ENCODE results near the gene EPHA5. TPM values are rescaled to one million over a fixed set of nuclear protein-coding genes. Genes with fewer than 3 reads are reported as not detected.
"Not testable (repeated sequence)": the region's sequence is repeated elsewhere in the genome, so short reads cannot be mapped to it uniquely, and the experiment has no call there.

Gene EPHA5
- total and polyA plus RNA-seq, 2 donors: 0.05 TPM

- Histone ChIP-seq H3K36me3 (ENCODE audit: control insufficient read depth in 2 of 2, insufficient read depth in 2 of 2, low read length in 1 of 2) (no peaks in the 10 kb centered on the region), H3K27ac (ENCODE audit: low read depth in 1 of 2, low read length in 1 of 2) (no peak overlapping the region), H3K27me3 (ENCODE audit: control insufficient read depth in 2 of 2, insufficient read depth in 1 of 2, low read length in 1 of 2) (no peaks in the 10 kb centered on the region), H3K4me3 (ENCODE audit: low read length in 2 of 2) (no peak overlapping the region), H3K4me1 (ENCODE audit: control insufficient read depth in 2 of 2, insufficient read depth in 2 of 2, low read length in 2 of 2) (no peaks in the 10 kb centered on the region), H3K9me3 (ENCODE audit: control insufficient read depth in 2 of 2, insufficient read depth in 1 of 2, low read length in 1 of 2) (no peaks in the 10 kb centered on the region)
- no peak for DNase-seq (ENCODE audit: low read depth in 6 of 9, low spot score in 9 of 9)
Observed at GRCh38 chr4:65341557-65341956, 328.7 kb downstream of the EPHA5 start.

GRCh38 chr4:65340382-65341109, 329.7 kb downstream of the EPHA5 start:
- DNase-seq (ENCODE audit: low read depth in 6 of 9, low spot score in 9 of 9): no peak
- WGBS: 72% methylated on average over 4 of the region's 4 CpGs
- H3K4me3 ChIP-seq (ENCODE audit: low read length in 2 of 2): no peak overlapping the region
- H3K9me3 ChIP-seq (ENCODE audit: control insufficient read depth in 2 of 2, insufficient read depth in 1 of 2, low read length in 1 of 2): no peaks in the 10 kb centered on the region
- H3K4me1 ChIP-seq (ENCODE audit: control insufficient read depth in 2 of 2, insufficient read depth in 2 of 2, low read length in 2 of 2): no peaks in the 10 kb centered on the region
- H3K27ac ChIP-seq (ENCODE audit: low read depth in 1 of 2, low read length in 1 of 2): no peak overlapping the region
- H3K36me3 ChIP-seq (ENCODE audit: control insufficient read depth in 2 of 2, insufficient read depth in 2 of 2, low read length in 1 of 2): no peaks in the 10 kb centered on the region
- H3K27me3 ChIP-seq (ENCODE audit: control insufficient read depth in 2 of 2, insufficient read depth in 1 of 2, low read length in 1 of 2): no peaks in the 10 kb centered on the region

DNA sequence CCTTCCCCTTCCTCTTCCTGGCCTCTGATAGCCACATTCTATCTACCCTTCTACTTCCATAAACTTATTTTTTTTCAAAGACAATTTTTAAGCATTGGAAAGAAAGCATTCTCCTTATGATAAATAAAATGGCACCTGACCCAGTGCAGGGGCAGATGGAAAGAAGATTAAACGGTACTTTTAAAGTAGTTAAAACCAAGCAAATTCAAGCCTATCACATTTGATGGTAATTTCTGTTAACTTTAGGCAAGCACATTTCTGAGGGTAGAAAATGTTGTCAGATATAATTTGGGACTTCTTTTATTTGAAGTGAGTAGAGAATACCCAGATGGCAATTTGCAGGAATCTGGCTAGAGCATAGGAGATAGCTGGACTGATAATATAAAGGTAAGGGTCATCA, 332.9 kb downstream of the EPHA5 start:
- no peak for DNase-seq (ENCODE audit: low read depth in 6 of 9, low spot score in 9 of 9)
- Histone ChIP-seq H3K9me3 (ENCODE audit: control insufficient read depth in 2 of 2, insufficient read depth in 1 of 2, low read length in 1 of 2) (no peaks in the 10 kb centered on the region), H3K36me3 (ENCODE audit: control insufficient read depth in 2 of 2, insufficient read depth in 2 of 2, low read length in 1 of 2) (no peaks in the 10 kb centered on the region), H3K4me1 (ENCODE audit: control insufficient read depth in 2 of 2, insufficient read depth in 2 of 2, low read length in 2 of 2) (no peaks in the 10 kb centered on the region), H3K4me3 (ENCODE audit: low read length in 2 of 2) (no peak overlapping the region), H3K27me3 (ENCODE audit: control insufficient read depth in 2 of 2, insufficient read depth in 1 of 2, low read length in 1 of 2) (no peaks in the 10 kb centered on the region), H3K27ac (ENCODE audit: low read depth in 1 of 2, low read length in 1 of 2) (no peak overlapping the region)
- WGBS: 95% methylated on average over 1 of the region's 1 CpG

GRCh38 chr4:65336465-65336864, 333.8 kb downstream of the EPHA5 start:
- WGBS: 97% methylated on average over 1 of the region's 1 CpG
- Histone ChIP-seq H3K9me3 (ENCODE audit: control insufficient read depth in 2 of 2, insufficient read depth in 1 of 2, low read length in 1 of 2) (no peaks in the 10 kb centered on the region), H3K4me1 (ENCODE audit: control insufficient read depth in 2 of 2, insufficient read depth in 2 of 2, low read length in 2 of 2) (no peaks in the 10 kb centered on the region), H3K27ac (ENCODE audit: low read depth in 1 of 2, low read length in 1 of 2) (no peak overlapping the region), H3K27me3 (ENCODE audit: control insufficient read depth in 2 of 2, insufficient read depth in 1 of 2, low read length in 1 of 2) (no peaks in the 10 kb centered on the region), H3K4me3 (ENCODE audit: low read length in 2 of 2) (no peak overlapping the region), H3K36me3 (ENCODE audit: control insufficient read depth in 2 of 2, insufficient read depth in 2 of 2, low read length in 1 of 2) (no peaks in the 10 kb centered on the region)
- DNase-seq (ENCODE audit: low read depth in 6 of 9, low spot score in 9 of 9): no peak

GRCh38 chr4:65316534-65316933, 353.8 kb downstream of the EPHA5 start:
- no peak overlapping the region for H3K27ac ChIP-seq (ENCODE audit: low read depth in 1 of 2, low read length in 1 of 2)
- no peaks in the 10 kb centered on the region for H3K9me3 ChIP-seq (ENCODE audit: control insufficient read depth in 2 of 2, insufficient read depth in 1 of 2, low read length in 1 of 2)
- no peak for DNase-seq (ENCODE audit: low read depth in 6 of 9, low spot score in 9 of 9)
- 72% methylated on average over 4 of the region's 4 CpGs for WGBS
- no peak overlapping the region for H3K4me3 ChIP-seq (ENCODE audit: low read length in 2 of 2)
- H3K27me3 ChIP-seq (ENCODE audit: control insufficient read depth in 2 of 2, insufficient read depth in 1 of 2, low read length in 1 of 2): no peaks in the 10 kb centered on the region
- H3K4me1 ChIP-seq (ENCODE audit: control insufficient read depth in 2 of 2, insufficient read depth in 2 of 2, low read length in 2 of 2): no peaks in the 10 kb centered on the region
- H3K36me3 ChIP-seq (ENCODE audit: control insufficient read depth in 2 of 2, insufficient read depth in 2 of 2, low read length in 1 of 2): no peaks in the 10 kb centered on the region

- no peaks in the 10 kb centered on the region for H3K36me3 ChIP-seq (ENCODE audit: control insufficient read depth in 2 of 2, insufficient read depth in 2 of 2, low read length in 1 of 2)
- no peak overlapping the region for H3K4me3 ChIP-seq (ENCODE audit: low read length in 2 of 2)
- no peak for DNase-seq (ENCODE audit: low read depth in 6 of 9, low spot score in 9 of 9)
- no peaks in the 10 kb centered on the region for H3K27me3 ChIP-seq (ENCODE audit: control insufficient read depth in 2 of 2, insufficient read depth in 1 of 2, low read length in 1 of 2)
- WGBS: 95% methylated on average over 3 of the region's 3 CpGs
- no peaks in the 10 kb centered on the region for H3K4me1 ChIP-seq (ENCODE audit: control insufficient read depth in 2 of 2, insufficient read depth in 2 of 2, low read length in 2 of 2)
- H3K27ac ChIP-seq (ENCODE audit: low read depth in 1 of 2, low read length in 1 of 2): no peak overlapping the region
- H3K9me3 ChIP-seq (ENCODE audit: control insufficient read depth in 2 of 2, insufficient read depth in 1 of 2, low read length in 1 of 2): no peaks in the 10 kb centered on the region
Observed at GRCh38 chr4:65311120-65311519, 359.2 kb downstream of the EPHA5 start.

DNA sequence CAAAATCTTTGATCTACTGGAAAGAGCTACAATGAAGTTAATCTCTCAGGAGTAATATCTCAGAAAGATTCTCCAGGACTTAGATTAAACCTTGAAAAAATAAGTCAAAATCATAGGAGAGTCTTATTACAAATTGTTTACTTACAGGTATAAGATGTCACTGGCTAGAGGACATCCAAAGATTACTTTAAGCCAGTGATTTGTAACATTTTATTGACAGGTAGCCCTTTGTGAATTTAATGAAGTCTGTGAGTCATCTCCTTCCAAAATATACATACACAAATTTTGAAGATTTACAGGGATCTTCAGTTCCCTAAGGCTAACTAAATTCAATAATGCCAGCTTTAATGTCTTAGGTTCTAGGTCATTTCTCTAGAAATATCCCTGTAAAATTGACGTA, 359.7 kb downstream of the EPHA5 start:
- Histone ChIP-seq H3K27ac (ENCODE audit: low read depth in 1 of 2, low read length in 1 of 2) (no peak overlapping the region), H3K27me3 (ENCODE audit: control insufficient read depth in 2 of 2, insufficient read depth in 1 of 2, low read length in 1 of 2) (no peaks in the 10 kb centered on the region), H3K4me3 (ENCODE audit: low read length in 2 of 2) (no peak overlapping the region), H3K36me3 (ENCODE audit: control insufficient read depth in 2 of 2, insufficient read depth in 2 of 2, low read length in 1 of 2) (no peaks in the 10 kb centered on the region), H3K9me3 (ENCODE audit: control insufficient read depth in 2 of 2, insufficient read depth in 1 of 2, low read length in 1 of 2) (no peaks in the 10 kb centered on the region), H3K4me1 (ENCODE audit: control insufficient read depth in 2 of 2, insufficient read depth in 2 of 2, low read length in 2 of 2) (no peaks in the 10 kb centered on the region)
- WGBS: 95% methylated on average over 1 of the region's 1 CpG
- DNase-seq (ENCODE audit: low read depth in 6 of 9, low spot score in 9 of 9): no peak

DNA sequence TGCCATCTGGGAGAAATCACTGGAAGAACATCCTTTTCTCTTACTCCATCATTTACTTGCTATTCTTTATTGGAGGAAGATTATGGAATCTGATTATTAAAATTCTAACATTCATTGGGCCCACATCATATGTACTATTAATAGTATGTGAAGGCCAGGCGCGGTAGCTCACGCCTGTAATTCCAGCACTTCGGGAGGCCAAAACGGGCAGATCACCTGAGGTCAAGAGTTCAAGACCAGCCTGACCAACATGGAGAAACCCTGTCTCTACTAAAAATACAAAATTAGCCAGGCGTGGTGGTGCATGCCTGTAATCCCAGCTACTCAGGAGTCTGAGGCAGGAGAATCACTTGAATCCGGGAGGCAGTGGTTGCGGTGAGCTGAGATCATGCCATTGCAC, 361.7 kb downstream of the EPHA5 start:
- not testable (repeated sequence) for H3K27me3 ChIP-seq (ENCODE audit: control insufficient read depth in 2 of 2, insufficient read depth in 1 of 2, low read length in 1 of 2); DNase-seq (ENCODE audit: low read depth in 6 of 9, low spot score in 9 of 9); H3K9me3 ChIP-seq (ENCODE audit: control insufficient read depth in 2 of 2, insufficient read depth in 1 of 2, low read length in 1 of 2); H3K4me1 ChIP-seq (ENCODE audit: control insufficient read depth in 2 of 2, insufficient read depth in 2 of 2, low read length in 2 of 2); H3K36me3 ChIP-seq (ENCODE audit: control insufficient read depth in 2 of 2, insufficient read depth in 2 of 2, low read length in 1 of 2); H3K27ac ChIP-seq (ENCODE audit: low read depth in 1 of 2, low read length in 1 of 2); H3K4me3 ChIP-seq (ENCODE audit: low read length in 2 of 2)
- 90% methylated on average over 8 of the region's 8 CpGs for WGBS

DNA sequence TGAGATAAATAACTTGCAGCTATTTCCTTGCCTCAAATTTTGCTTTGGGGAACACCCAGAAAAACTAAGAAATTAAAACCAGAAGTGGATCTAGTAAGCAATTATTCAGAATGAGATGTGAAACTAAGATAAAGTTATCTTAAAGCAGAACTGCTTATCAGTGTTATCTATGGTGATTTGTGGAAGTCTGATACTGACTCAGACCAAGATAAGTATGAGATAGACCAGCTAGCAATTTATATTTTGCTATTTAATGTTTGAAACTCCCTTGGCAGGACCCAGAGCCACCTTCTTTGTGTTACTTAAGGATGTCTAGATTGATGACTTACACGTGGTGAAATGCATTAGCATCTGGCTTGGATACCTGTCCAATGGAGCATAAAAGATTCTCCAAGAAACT, 368.1 kb downstream of the EPHA5 start:
- 29% methylated on average over 1 of the region's 1 CpG for WGBS
- H3K27ac ChIP-seq (ENCODE audit: low read depth in 1 of 2, low read length in 1 of 2): no peak overlapping the region
- no peaks in the 10 kb centered on the region for H3K36me3 ChIP-seq (ENCODE audit: control insufficient read depth in 2 of 2, insufficient read depth in 2 of 2, low read length in 1 of 2)
- H3K27me3 ChIP-seq (ENCODE audit: control insufficient read depth in 2 of 2, insufficient read depth in 1 of 2, low read length in 1 of 2): no peaks in the 10 kb centered on the region
- no peaks in the 10 kb centered on the region for H3K4me1 ChIP-seq (ENCODE audit: control insufficient read depth in 2 of 2, insufficient read depth in 2 of 2, low read length in 2 of 2)
- no peak for DNase-seq (ENCODE audit: low read depth in 6 of 9, low spot score in 9 of 9)
- no peak overlapping the region for H3K4me3 ChIP-seq (ENCODE audit: low read length in 2 of 2)
- no peaks in the 10 kb centered on the region for H3K9me3 ChIP-seq (ENCODE audit: control insufficient read depth in 2 of 2, insufficient read depth in 1 of 2, low read length in 1 of 2)

Measured in thymus (tissue), 11 donors.